HEK293T (cell line): Measurements from ENCODE around the gene GMCL2.

ENCODE experiments used
- CTCF ChIA-PET: fragments of 350-600 bp; formaldehyde crosslinking; extraction: SDS; loops from one replicate; lab custom pipeline; 2021; ENCODE audit warnings: antibody characterized with exemption, inconsistent platforms; lab: Yijun Ruan, JAX
- POLR2A ChIA-PET: fragments of 350-600 bp; formaldehyde crosslinking; extraction: SDS; loops from one replicate; lab custom pipeline; 2020; ENCODE audit warnings: antibody characterized with exemption, inconsistent platforms; lab: Yijun Ruan, JAX
- DNase-seq: peaks from one replicate; pipeline ENCODE4 v3.0.0; 2012; ENCODE audit warnings: mixed read lengths; ENCODE audit errors: extremely low spot score
- ARNT ChIP-seq: fragments of 450-650 bp; IDR thresholded peaks from 2 replicates; pipeline ENCODE4 v1.6.1; 2017; ENCODE audit warnings: mild to moderate bottlenecking
- BHLHE40 ChIP-seq: fragments of 450-650 bp; IDR thresholded peaks from 2 replicates; pipeline ENCODE4 v1.6.1; 2016; ENCODE audit warnings: mild to moderate bottlenecking, moderate library complexity, borderline replicate concordance
- CTBP1 ChIP-seq: fragments of 450-650 bp; IDR thresholded peaks from 2 replicates; pipeline ENCODE4 v1.6.1; 2016; ENCODE audit warnings: borderline replicate concordance
- FOXA1 ChIP-seq: fragments of 450-650 bp; IDR thresholded peaks from 2 replicates; pipeline ENCODE4 v1.6.1; 2016; ENCODE audit warnings: mild to moderate bottlenecking
- FOXK2 ChIP-seq: fragments of 450-650 bp; IDR thresholded peaks from 2 replicates; pipeline ENCODE4 v1.6.1; 2016; ENCODE audit warnings: mild to moderate bottlenecking
- FOXM1 ChIP-seq: fragments of 450-650 bp; IDR thresholded peaks from 2 replicates; pipeline ENCODE4 v1.6.1; 2017; ENCODE audit warnings: mild to moderate bottlenecking, borderline replicate concordance
- L3MBTL2 ChIP-seq: fragments of 450-650 bp; conservative IDR thresholded peaks from 2 replicates; pipeline ENCODE4 v1.6.1; 2016; ENCODE audit warnings: mild to moderate bottlenecking
- LEF1 ChIP-seq: fragments of 450-650 bp; IDR thresholded peaks from 2 replicates; pipeline ENCODE4 v1.6.1; 2017; ENCODE audit warnings: mild to moderate bottlenecking, borderline replicate concordance
- NFRKB ChIP-seq: fragments of 450-650 bp; IDR thresholded peaks from 2 replicates; pipeline ENCODE4 v1.6.1; 2016; ENCODE audit warnings: mild to moderate bottlenecking, moderate library complexity
- SP1 ChIP-seq: fragments of 450-650 bp; IDR thresholded peaks from 2 replicates; pipeline ENCODE4 v1.6.1; 2017
- SUZ12 ChIP-seq: fragments of 450-650 bp; IDR thresholded peaks from 2 replicates; pipeline ENCODE4 v1.6.1; 2016; ENCODE audit warnings: mild to moderate bottlenecking
- TARDBP ChIP-seq: fragments of 450-650 bp; IDR thresholded peaks from 2 replicates; pipeline ENCODE4 v1.6.1; 2016
- ZNF384 ChIP-seq: fragments of 450-650 bp; IDR thresholded peaks from 2 replicates; pipeline ENCODE4 v1.6.1; 2016
- TF ChIP-seq, protein P1 (sequence below): fragments of 450-650 bp; IDR thresholded peaks from 2 replicates; pipeline ENCODE4 v1.6.1; 2016

GMCL2 gene

DNA sequence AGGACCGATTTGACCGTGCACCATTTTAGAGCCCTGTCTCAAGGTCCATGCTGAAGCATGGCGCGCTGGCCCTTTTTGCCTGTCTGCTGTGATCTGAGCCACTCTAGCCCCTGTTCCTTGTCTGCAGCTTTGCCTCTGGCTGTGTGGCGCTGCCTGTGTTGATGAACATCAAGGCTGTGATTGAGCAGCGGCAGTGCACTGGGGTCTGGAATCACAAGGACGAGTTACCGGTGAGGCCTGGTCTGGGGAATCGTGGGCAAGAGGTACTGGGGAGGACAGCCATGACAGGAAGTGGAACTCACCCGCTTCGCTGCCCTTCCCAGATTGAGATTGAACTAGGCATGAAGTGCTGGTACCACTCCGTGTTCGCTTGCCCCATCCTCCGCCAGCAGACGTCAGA lies 39.8 kb downstream of the GMCL2 start:
- DNase-seq, result no peak
- CTCF ChIA-PET, result interaction anchor here (3.0 kb wide), 1 partner anchor 72 kb away, joined by 17 read pairs; no protein-coding TSS in a partner anchor
- POLR2A ChIA-PET, result no interaction called here
- TF ChIP-seq TARDBP (no peak), L3MBTL2 (no peak), ZNF384 (no peak), LEF1 (no peak), CTBP1 (no peak), BHLHE40 (no peak), ARNT (no peak), FOXM1 (no peak)

- CTCF ChIA-PET, result interaction anchor here (1.0 to 3.0 kb wide), 4 partner anchors 16 to 71 kb away, joined by 3 to 17 read pairs (median 9); no protein-coding TSS in a partner anchor
- no peak for TF ChIP-seq ZNF384
- TF ChIP-seq, protein P1, sequence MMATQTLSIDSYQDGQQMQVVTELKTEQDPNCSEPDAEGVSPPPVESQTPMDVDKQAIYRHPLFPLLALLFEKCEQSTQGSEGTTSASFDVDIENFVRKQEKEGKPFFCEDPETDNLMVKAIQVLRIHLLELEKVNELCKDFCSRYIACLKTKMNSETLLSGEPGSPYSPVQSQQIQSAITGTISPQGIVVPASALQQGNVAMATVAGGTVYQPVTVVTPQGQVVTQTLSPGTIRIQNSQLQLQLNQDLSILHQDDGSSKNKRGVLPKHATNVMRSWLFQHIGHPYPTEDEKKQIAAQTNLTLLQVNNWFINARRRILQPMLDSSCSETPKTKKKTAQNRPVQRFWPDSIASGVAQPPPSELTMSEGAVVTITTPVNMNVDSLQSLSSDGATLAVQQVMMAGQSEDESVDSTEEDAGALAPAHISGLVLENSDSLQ, result peak; percentile 68
These were observed 41.0 kb downstream of the GMCL2 start for GRCh38 chr5:178145965-178146820.

DNA sequence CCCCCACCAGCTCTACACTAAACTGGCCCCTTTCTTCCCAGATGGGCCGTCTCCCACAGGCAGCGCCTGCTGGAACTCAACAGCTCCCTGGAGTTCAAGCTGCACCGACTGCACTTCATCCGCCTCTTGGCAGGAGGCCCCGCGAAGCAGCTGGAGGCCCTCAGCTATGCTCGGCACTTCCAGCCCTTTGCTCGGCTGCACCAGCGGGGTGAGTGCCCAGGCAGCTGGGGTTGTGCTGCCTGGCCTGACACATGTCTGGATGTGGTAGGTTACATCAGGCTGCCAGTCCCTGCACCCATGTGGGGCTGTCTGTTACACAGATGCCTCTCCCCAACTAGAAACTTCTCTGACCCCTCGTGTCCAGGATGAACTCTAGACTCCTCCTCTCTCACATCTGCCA lies 43.3 kb downstream of the GMCL2 start:
- ChIA-PET POLR2A (interaction anchor here (2.1 to 2.5 kb wide), 2 partner anchors 10 to 12 kb away, joined by 6 to 8 read pairs; partner anchors contain the start of gene NHP2), CTCF (interaction anchor here (2.6 kb wide), 1 partner anchor 68 kb away, joined by 13 read pairs; no protein-coding TSS in a partner anchor)
- no peak for DNase-seq
- TF ChIP-seq, protein P1, result no peak
- no peak for TF ChIP-seq LEF1

More at GRCh38 chr5:178145965-178146820, 41.0 kb downstream of the GMCL2 start:
- POLR2A ChIA-PET, result interaction anchor here (0.8 to 2.1 kb wide), 4 partner anchors 9 to 71 kb away, joined by 3 to 5 read pairs (median 4); no protein-coding TSS in a partner anchor
- peak; percentile 77 for DNase-seq

DNA sequence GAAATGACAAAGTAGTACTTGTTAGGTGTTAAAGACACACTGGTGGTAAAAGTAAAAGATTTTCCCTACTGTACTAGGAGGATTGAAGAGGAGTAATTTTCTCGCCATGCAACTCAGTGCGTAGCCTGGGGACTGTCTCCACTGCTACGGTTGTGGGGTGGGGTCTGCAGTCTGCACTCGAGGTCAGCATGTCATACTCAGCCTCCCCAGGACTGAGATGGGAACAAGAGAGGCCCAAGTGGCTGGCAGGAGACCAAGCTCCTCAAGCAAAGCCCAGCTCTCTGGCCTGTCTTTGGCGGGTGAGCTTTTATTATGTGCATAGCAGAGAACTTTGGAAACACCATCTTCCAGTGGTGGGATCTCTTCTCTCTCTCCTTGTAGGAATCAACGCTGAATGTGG lies 43.9 kb downstream of the GMCL2 start:
- ChIA-PET CTCF (interaction anchor here (2.6 kb wide), 1 partner anchor 67 kb away, joined by 13 read pairs; no protein-coding TSS in a partner anchor), POLR2A (interaction anchor here (2.1 to 2.5 kb wide), 2 partner anchors 10 to 12 kb away, joined by 6 to 8 read pairs; partner anchors contain the start of gene NHP2)
- DNase-seq, result no peak
- TF ChIP-seq SUZ12, result no peak
- TF ChIP-seq ZNF384, result no peak

- CTCF ChIA-PET, result interaction anchor here (0.6 to 2.6 kb wide), 2 partner anchors 10 to 67 kb away, joined by 5 to 13 read pairs; no protein-coding TSS in a partner anchor
- POLR2A ChIA-PET, result interaction anchor here (0.9 to 2.5 kb wide), 3 partner anchors 11 to 65 kb away, joined by 4 to 8 read pairs (median 6); partner anchors contain the start of gene NHP2
- TF ChIP-seq ZNF384, result no peak
- TF ChIP-seq SP1, result no peak
- TF ChIP-seq FOXM1, result no peak
- no peak for TF ChIP-seq ARNT
- TF ChIP-seq BHLHE40, result no peak
- no peak for TF ChIP-seq NFRKB
- no peak for DNase-seq
These were observed 44.5 kb downstream of the GMCL2 start for GRCh38 chr5:178142642-178143041.

- DNase-seq, result no peak
- POLR2A ChIA-PET, result no interaction called here
- TF ChIP-seq BHLHE40 (no peak), SP1 (no peak), FOXM1 (no peak), LEF1 (no peak), NFRKB (no peak), TARDBP (no peak), FOXK2 (no peak), ARNT (no peak), CTBP1 (no peak), ZNF384 (no peak), FOXA1 (no peak), L3MBTL2 (no peak), SUZ12 (no peak)
- TF ChIP-seq, protein P1, result no peak
- CTCF ChIA-PET, result no interaction called here
These were observed 45.6 kb downstream of the GMCL2 start for GRCh38 chr5:178141550-178141949.

- POLR2A ChIA-PET, result interaction anchor here (1.2 to 1.6 kb wide), 2 partner anchors 15 to 61 kb away, joined by 4 to 8 read pairs; partner anchors contain the start of gene NHP2
- TF ChIP-seq FOXA1 (no peak), SUZ12 (no peak), BHLHE40 (no peak), SP1 (no peak), L3MBTL2 (no peak)
- CTCF ChIA-PET, result no interaction called here
- no peak for DNase-seq
These were observed 49.2 kb downstream of the GMCL2 start for GRCh38 chr5:178137991-178138390.
